GM20000 (cell line): ENCODE measurements around the gene CTNNA2.

ENCODE experiments used
- DNase-seq: peaks from one replicate; pipeline ENCODE4 v3.0.0; 2012; ENCODE audit warnings: low spot score
- TF ChIP-seq, protein P1 (sequence below): IDR thresholded peaks from 2 replicates; pipeline ENCODE4 v1.5.1; 2012; ENCODE audit warnings: mild to moderate bottlenecking, control low read depth; ENCODE audit errors: extremely low read depth, missing control alignments

The CTNNA2 gene

DNA sequence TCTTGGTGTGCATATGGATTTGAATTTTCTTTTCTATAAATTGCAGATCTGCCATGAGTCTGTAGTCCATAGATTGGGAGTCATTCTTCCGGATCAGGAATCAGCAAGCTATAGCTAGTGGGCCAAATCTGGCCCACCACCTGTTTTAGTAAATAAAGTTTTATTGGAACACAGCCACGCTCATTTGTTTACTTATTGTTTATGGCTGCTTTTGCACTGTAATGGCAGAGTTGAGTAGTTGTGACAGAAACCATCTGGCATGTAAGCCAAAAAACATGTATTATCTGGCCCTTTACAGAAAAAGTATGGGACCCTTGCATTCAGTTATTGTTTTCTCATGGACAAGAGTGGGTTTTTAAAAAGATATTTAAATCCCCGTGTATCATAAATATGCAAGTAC, 600.5 kb downstream of the CTNNA2 start:
- DNase-seq = no peak
- TF ChIP-seq, protein P1, sequence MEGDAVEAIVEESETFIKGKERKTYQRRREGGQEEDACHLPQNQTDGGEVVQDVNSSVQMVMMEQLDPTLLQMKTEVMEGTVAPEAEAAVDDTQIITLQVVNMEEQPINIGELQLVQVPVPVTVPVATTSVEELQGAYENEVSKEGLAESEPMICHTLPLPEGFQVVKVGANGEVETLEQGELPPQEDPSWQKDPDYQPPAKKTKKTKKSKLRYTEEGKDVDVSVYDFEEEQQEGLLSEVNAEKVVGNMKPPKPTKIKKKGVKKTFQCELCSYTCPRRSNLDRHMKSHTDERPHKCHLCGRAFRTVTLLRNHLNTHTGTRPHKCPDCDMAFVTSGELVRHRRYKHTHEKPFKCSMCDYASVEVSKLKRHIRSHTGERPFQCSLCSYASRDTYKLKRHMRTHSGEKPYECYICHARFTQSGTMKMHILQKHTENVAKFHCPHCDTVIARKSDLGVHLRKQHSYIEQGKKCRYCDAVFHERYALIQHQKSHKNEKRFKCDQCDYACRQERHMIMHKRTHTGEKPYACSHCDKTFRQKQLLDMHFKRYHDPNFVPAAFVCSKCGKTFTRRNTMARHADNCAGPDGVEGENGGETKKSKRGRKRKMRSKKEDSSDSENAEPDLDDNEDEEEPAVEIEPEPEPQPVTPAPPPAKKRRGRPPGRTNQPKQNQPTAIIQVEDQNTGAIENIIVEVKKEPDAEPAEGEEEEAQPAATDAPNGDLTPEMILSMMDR = no peak

DNA sequence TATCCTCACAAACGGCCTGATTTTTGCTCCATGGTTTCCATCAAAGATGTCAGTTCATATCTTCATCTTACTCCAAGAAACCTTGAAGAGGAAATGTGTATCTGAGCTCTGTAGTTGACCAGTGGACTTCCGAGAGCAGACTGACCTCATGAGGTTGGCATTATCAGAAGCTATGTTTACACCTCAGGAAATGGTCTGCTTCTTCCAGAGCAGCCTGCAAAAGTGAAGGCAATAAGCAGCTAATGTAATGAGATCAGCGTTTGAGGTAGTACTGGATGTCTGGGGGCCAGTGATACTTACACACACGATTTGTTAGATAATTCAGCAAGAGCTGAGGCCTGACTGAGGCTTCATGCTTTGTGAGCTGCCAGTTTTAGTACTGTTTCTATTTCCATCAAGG, 602.0 kb downstream of the CTNNA2 start:
- no peak for DNase-seq

DNA sequence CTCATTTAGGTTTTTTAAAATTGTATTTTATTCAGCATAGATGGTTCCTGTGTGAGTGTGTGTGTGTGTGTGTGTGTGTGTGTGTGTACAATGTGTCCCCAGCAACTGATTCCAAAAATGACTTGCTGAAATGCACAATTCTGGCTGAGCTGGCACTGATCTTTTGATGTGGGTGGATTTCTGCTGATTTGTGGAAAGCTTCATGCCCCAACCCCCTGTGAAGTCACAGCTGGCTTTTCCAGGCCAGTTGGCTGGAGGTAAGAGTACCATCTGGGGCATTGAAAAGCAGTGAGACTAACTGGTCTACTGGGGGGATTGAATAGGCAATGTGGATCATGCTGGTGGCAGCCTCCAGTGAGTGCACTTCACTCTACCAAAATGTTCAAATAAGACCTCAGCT, 604.5 kb downstream of the CTNNA2 start:
- DNase-seq = no peak
- TF ChIP-seq, protein P1 = no peak

More for the DNA sequence above, 602.0 kb downstream of the CTNNA2 start:
- TF ChIP-seq, protein P1 = no peak

DNA sequence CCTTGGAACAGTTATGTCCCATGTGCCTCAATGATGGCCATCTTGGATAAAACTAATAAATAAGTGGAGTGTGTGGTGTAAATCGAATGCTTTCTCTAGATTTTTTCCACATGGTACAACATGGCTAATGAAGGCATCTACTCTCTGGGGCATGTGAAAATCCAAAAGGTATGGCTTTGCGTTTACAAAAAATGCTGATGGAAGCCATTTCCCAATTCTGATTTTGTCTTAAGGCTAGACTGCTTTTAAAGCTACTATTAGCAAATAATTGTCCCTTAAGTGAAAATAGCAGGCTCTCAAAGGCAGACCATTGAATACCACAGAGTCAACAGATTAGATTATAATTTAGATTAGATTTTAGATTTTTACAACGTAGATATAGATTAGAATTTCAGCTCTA, 608.0 kb downstream of the CTNNA2 start:
- TF ChIP-seq, protein P1 = no peak
- DNase-seq = no peak

DNA sequence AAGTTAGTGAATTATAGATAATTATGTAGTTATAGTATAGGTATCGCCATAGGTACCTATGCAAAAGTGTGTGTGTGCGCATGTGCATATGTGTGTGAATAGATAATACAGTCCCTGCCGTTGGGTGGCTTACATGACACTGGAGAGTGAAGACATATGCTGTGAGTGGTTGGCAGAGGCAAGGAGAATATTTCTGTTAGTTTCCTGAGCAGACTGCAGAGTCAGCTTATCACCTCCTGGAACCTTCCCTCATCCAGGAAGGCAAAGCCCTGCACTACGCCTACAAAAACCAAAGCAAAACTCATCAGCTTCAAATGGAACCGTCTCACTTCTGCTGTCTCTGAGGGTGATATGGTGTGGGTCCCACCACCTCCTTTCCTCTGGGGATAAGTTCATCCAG, 609.8 kb downstream of the CTNNA2 start:
- DNase-seq = no peak
- TF ChIP-seq, protein P1 = no peak

DNA sequence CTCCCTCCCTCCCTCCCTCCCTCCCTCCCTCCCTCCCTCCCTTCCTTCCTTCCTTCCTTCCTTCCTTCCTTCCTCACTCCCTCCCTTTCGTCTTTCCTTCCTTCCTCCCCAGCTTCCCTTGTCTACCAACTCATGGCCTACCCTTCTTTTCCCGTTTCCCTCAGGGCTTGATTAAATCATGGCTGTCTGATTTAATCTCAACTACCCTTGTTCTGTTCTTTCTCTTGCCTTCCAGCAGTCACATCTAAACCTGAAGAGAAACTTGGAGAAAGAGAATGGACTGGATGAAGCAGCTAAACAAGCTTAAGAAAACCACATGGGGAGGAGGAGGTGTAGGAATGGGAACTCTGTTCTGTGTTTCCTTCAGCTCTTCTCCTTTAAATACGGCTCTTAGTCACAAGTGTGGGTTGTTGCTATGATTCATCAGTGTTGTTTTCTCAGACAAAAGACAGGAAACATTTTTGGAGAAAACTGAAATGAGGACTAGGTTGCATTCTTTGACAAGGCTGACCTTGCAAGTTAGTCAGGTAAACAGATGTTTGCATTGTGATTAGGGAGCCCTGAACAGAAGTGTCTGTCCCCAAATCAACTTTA, 613.8 kb downstream of the CTNNA2 start:
- DNase-seq = no peak
- TF ChIP-seq, protein P1 = no peak

DNA sequence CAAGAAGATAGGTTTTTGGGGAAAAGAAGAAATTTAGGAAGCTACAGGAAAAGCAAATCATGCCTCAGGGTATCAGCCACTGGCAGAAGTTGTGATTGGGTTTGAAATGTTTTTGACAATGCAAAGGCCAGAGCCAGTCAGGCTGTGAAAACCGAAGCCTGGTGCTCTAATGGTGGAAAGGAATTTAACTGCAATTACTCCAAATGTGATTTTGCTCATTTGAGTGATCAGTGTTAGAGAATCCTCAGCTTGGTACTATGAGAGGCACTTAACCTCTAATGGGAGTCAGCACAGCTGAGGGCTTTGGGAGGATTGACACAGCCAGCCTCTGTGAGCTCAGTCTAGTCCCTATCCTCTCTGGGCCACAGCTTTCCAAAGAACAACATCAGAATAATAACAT, 615.2 kb downstream of the CTNNA2 start:
- no peak for DNase-seq
- TF ChIP-seq, protein P1 = no peak
